Activated CD4-positive, alpha-beta T cell treated with anti-CD3 and anti-CD28 coated beads, Interleukin-2, amount 50 U/mL, for 24 hours (primary cell): Measurements from ENCODE around the gene IGFBP4.

Experiments used
- DNase-seq, 2 donors: peaks; one replicate each; pipeline ENCODE4 v3.0.0-alpha.2; 2020; ENCODE audit warnings: low read depth in 1 of 2, low spot score in 1 of 2

Gene IGFBP4

GRCh38 chr17:40431231-40431602, 12.0 kb upstream of the IGFBP4 start:
- no peak for DNase-seq

DNA sequence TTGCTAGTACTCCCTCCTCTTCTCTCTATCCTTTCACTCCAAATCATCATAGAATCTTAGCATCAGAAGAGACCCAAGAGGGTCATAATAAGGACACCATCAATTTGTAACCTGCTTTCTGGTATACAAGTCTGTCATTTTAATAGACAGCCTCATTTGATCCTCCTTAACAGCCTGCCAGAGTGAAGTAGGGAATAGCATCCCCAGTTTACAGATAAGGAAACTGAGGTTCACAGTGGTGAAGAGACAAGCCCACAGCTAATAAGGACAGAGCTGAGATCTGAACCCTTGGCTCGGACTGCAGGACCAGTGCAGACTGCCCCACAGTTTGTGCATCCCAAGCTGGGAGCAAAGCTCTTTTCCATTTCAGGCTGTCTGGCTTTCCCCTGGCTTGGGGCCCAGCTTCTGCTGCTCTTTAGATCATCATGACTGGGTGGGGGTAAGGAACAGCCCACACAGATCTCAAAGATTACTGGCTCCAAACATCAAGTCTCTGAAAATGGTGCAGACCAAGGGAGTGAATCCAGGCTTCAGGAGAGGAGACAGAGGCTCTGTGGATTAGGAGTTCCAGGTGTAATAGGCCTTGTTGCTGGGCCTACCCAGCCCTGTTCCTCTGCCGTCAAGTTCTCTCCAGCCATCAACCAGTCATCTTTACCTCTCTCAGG, 10.3 kb upstream of the IGFBP4 start:
- no peak for DNase-seq

DNA sequence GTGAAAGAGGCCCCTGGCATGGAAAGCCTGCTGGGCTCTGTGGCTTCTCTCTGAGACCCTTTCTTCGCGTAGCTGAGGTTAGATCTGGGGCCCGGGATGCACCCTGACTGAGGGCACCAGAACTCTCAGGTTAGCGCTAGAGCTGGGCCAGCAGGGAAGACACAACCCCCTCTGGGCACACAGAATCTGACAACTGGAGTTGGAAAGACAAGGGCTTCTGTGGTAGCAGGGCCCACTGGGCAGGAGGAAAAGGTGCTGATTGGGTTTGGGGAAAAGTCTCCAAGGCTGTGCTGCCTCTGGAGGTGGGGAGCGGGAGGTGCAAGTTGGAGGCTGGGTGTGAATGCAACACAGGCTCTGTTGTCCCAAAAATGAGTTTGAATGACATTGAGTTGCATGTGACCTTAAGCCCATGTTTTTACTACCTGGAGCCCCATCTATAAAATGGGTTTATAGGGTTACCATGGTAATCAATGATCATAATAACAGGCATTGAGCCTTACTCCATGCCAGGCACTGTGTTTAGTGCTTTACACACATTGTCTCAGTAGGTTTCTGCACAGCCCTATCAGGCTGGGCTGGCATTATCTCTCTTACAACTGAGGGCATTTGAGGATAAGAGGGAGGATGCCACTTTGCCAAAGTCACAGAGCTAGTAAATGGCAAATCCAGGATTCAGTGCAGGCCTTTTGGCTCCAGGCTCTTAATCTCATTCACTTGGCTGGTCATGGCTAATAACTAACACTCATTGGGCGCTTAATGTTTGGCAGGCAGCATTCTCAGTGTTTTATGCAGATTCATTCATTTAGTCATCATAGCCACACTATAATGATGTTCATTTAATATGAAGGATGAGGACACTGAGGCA, 9.5 kb upstream of the IGFBP4 start:
- DNase-seq, result no peak

- DNase-seq, result no peak
These were observed 6.6 kb upstream of the IGFBP4 start for GRCh38 chr17:40436636-40437035.

DNA sequence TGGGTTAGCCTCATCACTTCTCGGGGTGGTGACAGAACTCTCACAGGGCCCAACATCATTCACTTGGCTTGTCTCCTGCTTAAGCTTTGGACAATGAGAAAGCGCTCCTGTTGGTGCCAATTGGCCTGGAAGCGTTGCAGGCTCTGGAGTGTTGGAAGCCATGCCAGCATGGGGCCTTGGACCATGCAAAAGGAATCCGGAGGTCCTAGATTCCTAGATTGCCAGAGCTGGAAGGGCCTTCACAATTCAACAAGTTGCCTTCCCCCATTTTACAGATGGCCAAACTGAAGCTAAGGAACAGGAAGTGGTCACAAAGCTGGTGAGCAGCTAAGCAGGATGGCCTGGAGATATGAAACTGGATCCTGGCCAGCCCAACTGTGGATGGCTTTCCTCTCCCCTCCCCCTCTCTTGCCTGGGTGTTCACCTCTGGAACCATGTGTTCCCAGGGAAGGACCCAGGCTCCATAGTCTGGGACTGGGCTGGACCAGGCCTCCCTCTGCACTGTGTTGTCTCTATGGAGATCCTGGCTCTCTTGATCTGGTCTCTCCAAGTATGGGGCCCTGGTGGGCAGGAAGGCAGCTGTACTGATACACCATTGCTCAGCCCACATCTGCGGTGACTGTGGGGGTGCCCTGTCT, 6.0 kb upstream of the IGFBP4 start:
- DNase-seq, result no peak

DNA sequence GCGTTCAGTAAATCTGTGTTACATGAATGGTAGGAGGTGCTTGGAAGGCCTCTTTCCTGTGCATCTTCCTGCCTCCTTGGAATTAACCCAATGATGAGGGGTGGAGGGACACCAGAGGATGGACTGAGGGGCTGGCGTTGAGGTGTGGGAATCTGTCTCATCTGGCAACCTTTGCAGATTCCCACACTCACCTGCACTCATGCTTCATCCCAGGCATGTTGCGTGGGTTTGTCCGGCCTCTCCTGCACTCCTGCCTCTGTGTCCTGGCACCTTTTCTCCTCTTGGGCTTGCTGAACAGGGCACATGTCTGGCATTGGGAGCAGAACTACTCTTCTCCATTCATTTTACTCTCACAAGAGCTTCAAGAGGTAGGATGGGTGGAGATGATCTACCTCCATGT, 3.1 kb upstream of the IGFBP4 start:
- no peak for DNase-seq

GRCh38 chr17:40442392-40443195, 656 bp upstream of the IGFBP4 start:
- DNase-seq, result no peak

- DNase-seq, result no peak
These were observed 994 bp downstream of the IGFBP4 start for GRCh38 chr17:40443988-40444899.

DNA sequence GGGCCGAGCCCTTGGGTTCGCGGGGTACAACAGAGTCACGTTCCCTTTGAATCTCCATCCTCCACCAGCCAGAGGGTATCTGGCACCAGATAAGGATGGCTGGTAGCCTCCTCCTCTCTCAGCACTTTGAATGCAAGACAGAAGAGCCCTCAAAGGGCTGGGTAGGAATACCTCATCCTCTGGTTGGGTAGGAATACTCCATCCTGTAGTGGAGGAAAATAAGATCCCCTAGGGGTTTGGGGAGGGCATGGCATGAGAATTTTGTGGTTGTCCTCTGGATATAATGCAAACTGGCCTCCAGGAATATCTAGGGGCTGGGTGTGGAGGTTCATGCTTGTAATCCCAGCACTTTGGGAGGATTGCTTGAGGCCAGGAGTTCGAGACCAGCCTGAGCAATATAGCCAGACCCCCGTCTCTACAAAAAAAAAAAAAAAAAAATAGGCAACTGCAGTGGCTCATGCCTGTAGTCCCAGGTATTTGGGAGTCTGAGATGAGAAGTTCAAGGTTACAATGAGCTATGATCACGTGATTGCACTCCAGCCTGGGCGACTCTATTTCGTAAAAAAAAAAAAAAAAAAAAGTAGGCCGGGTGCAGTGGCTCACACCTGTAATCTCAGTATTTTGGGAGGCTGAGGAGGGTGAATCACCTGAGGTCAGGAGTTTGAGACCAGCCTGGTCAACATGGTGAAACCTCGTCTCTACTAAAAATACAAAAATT, 2.7 kb downstream of the IGFBP4 start:
- no peak for DNase-seq

DNA sequence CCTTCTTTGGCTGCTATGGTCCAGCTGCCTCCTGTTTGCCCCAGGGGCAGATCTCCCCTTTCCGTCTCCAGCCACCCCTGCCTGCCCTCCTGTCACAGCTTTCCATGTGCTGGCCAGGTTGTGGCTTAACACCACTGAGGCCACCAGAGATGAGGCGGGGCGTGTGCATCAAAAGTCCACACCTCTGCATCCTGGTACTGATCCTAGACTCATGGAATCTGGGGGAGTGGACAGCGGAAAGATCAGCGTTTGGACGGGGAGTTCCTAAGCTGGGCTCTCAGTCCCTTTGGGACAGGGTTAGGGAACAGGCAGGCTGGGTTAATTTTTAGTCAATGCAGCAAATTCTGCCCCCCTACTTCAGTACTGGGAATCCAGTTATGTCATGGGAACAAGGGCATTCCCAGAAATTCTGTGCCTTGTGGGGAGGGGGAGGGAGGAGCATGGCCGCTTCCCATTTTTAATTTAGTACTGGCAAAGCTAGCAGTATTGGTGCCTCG, 3.9 kb downstream of the IGFBP4 start:
- DNase-seq, result no peak

DNA sequence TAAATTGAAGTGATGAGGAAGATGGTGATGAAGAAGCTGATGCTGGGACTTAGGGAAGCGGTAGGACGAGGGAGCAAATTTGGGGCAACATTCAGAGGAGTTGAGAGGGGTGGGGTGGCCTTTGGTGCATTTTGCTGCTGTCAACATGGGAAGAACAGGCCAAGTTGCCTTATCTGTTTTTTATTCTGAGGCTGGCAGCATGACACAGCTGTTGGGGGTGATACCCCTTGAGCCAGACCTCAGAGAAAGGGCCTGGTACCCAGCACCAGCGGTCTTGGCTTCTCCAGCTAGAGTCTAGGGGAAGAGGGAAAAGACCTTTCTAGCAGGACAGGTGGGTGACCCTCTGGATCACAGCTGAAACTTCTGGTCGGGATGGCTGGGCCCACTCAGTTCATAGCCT, 4.6 kb downstream of the IGFBP4 start:
- DNase-seq, result no peak

DNA sequence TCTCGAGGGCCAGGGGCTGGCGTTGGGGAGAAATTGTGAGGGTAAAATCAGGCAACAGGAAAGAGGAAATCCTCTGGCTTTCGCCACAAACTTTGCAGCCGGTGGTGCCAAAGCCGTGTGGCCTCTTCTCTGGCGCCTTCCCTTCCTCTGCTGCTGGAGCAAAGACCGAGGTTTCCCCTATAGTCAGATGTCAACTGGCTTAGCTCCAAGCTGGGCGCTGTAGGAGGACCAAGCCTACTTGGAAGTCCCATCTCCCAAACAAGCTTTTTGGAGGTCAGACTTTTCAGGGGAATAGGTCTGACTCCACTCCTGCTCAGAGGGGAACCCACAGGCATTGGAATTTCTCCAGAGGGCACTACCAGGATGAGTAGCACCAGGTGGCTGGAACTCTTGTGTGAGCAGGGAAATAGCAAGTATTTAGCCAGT, 5.0 kb downstream of the IGFBP4 start:
- no peak for DNase-seq

DNA sequence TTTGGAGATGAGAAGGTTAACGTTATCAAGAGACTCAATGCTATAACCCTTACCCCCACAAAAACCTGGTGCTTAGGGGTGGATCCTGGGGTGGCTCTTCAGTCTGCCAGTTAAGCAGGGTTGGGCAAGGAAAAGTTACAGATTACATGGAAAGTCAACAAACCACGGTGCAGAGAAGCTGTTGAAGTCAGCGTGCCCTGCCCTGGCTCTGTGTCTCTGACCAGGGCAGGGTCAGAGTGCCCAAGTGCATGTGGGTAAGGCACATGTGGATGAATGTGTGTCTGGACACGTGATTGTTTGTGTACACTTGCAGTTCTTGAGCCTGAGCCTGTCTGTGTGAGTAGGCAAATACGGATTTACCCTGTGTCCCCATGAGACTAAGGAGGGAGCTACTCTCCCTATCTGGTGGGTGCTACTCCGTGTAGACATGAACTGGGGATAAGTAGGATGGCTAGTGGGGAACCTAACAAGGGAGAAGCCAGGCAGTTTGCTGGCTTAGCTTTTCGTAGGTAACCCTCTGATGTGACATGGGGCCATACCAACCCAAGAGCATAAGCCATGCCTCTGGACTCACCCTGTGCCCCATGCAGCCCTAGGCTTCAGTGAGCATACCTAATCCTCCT, 5.5 kb downstream of the IGFBP4 start:
- no peak for DNase-seq

DNA sequence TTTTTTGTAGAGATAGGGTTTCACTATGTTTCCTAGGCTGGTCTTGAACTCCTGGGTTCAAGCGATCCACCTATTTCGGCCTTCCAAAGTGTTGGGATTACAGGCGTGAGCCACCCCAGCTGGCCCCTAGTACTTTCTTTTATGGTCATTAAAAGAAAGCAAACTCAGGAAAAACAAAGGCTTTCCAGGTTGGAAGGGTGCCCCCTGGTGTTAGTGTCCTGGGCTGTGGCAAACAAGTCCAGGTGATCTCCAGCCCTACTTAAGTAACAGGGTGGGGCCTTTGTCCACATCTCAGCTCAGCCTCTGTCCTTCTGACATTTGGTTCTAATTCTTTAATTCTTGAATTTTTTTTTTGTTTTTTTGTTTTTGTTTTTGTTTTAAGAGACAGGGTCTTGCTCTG, 6.9 kb downstream of the IGFBP4 start:
- no peak for DNase-seq

DNA sequence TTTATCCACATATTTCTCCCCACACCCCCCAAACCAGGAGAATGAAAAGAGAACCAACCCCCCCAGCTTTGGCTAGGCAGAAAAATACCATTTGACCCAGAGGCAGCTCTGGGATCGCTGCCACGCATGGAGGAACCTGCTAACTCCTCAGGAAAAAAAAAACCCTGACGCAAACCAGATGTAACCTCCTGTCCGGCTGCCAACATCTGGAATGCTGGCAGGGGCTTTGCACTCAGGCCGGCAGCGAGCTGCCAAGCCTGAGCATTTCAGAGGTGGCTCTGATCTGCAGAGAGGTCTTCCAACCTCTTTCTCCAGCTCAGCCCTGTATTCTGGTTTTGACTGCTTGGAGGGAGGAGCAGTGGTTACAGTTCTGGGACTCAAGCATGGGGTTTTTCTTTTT, 8.2 kb downstream of the IGFBP4 start:
- no peak for DNase-seq

- DNase-seq, result no peak
These were observed 9.1 kb downstream of the IGFBP4 start for GRCh38 chr17:40452216-40452787.

DNA sequence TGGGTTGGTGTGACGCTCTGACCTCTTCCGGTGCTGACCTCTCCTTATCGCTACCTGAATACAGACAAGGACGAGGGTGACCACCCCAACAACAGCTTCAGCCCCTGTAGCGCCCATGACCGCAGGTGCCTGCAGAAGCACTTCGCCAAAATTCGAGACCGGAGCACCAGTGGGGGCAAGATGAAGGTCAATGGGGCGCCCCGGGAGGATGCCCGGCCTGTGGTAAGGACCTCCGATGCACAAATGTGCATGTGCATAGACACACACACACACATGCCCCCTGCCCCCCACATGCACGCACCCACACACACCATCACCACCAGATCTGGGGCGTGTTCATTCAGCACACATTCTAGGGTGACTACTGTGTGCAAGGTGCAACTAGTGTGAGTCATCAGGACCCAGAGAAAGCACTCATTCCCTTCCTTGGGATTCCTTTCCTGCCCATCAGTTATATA, 9.7 kb downstream of the IGFBP4 start:
- no peak for DNase-seq

- DNase-seq, result no peak
These were observed 10.8 kb downstream of the IGFBP4 start for GRCh38 chr17:40453881-40454612.
